Measurements from ENCODE around the gene RGS3. TPM values are rescaled to one million over a fixed set of nuclear protein-coding genes. Genes with fewer than 3 reads are reported as not detected.

The RGS3 gene
- polyA plus RNA-seq, 6 donors from 2014 or later, result 3.8 to 13.8 (median 5.8) TPM

GRCh38 chr9:113603773-113604172 is 140.2 kb downstream of the RGS3 start:
- DNase-seq, result no peak

GRCh38 chr9:113604393-113604792 is 140.9 kb downstream of the RGS3 start:
- no peak overlapping the region for H3K27ac Mint-ChIP-seq
- ATAC-seq (ENCODE audit: low read depth in 2 of 2), result no peak

More at GRCh38 chr9:113603773-113604172, 140.2 kb downstream of the RGS3 start:
- H3K4me1 Mint-ChIP-seq, result peaks cover 0 to 17% (median 5%) of the 10 kb centered on the region in 3 donors
- no peak for ATAC-seq (ENCODE audit: low read depth in 2 of 2)
- H3K4me3 Mint-ChIP-seq, result no peak overlapping the region
- no peaks in the 10 kb centered on the region for H3K9me3 Mint-ChIP-seq
- no peaks in the 10 kb centered on the region for H3K36me3 Mint-ChIP-seq
- peak overlapping the region in 1 of 6 donors; percentile 51 for H3K27ac Mint-ChIP-seq
- H3K27me3 Mint-ChIP-seq, result no peaks in the 10 kb centered on the region

GRCh38 chr9:113606510-113606909 is 143.0 kb downstream of the RGS3 start:
- Mint-ChIP-seq H3K27ac (no peak overlapping the region), H3K4me3 (no peak overlapping the region), H3K36me3 (no peaks in the 10 kb centered on the region), H3K27me3 (no peaks in the 10 kb centered on the region), H3K4me1 (peaks cover 0 to 13% (median 5%) of the 10 kb centered on the region in 3 donors), H3K9me3 (no peaks in the 10 kb centered on the region)
- DNase-seq (no peak), ATAC-seq (ENCODE audit: low read depth in 2 of 2) (no peak)

More at GRCh38 chr9:113604393-113604792, 140.9 kb downstream of the RGS3 start:
- no peaks in the 10 kb centered on the region for H3K27me3 Mint-ChIP-seq
- peaks cover 0 to 17% (median 5%) of the 10 kb centered on the region in 3 donors for H3K4me1 Mint-ChIP-seq
- no peak for DNase-seq
- H3K36me3 Mint-ChIP-seq, result no peaks in the 10 kb centered on the region
- H3K9me3 Mint-ChIP-seq, result no peaks in the 10 kb centered on the region
- no peak overlapping the region for H3K4me3 Mint-ChIP-seq

GRCh38 chr9:113608082-113608685 is 144.7 kb downstream of the RGS3 start:
- Mint-ChIP-seq H3K4me3 (no peak overlapping the region), H3K27me3 (peaks cover 0 to 6% (median 0%) of the 10 kb centered on the region in 3 donors), H3K4me1 (no peaks in the 10 kb centered on the region), H3K36me3 (no peaks in the 10 kb centered on the region), H3K9me3 (no peaks in the 10 kb centered on the region), H3K27ac (no peak overlapping the region)
- no peak for ATAC-seq (ENCODE audit: low read depth in 2 of 2)
- DNase-seq, result no peak

GRCh38 chr9:113609562-113610318 is 146.2 kb downstream of the RGS3 start:
- H3K9me3 Mint-ChIP-seq, result no peaks in the 10 kb centered on the region
- DNase-seq (no peak), ATAC-seq (ENCODE audit: low read depth in 2 of 2) (no peak)
- H3K27me3 Mint-ChIP-seq, result peaks cover 0 to 6% (median 0%) of the 10 kb centered on the region in 3 donors
- H3K4me1 Mint-ChIP-seq, result peaks cover 2 to 11% (median 8%) of the 10 kb centered on the region in 3 donors
- H3K36me3 Mint-ChIP-seq, result no peaks in the 10 kb centered on the region
- no peak overlapping the region for H3K27ac Mint-ChIP-seq
- no peak overlapping the region for H3K4me3 Mint-ChIP-seq

GRCh38 chr9:113611461-113612215 is 148.1 kb downstream of the RGS3 start:
- ATAC-seq (ENCODE audit: low read depth in 2 of 2) (no peak), DNase-seq (no peak)
- H3K4me3 Mint-ChIP-seq, result peak overlapping the region in 1 of 8 donors; percentile 57
- peaks cover 0 to 6% (median 0%) of the 10 kb centered on the region in 3 donors for H3K27me3 Mint-ChIP-seq
- peaks cover 17 to 22% (median 21%) of the 10 kb centered on the region in 3 donors for H3K4me1 Mint-ChIP-seq
- H3K36me3 Mint-ChIP-seq, result no peaks in the 10 kb centered on the region
- peak overlapping the region in 1 of 6 donors; percentile 22 for H3K27ac Mint-ChIP-seq
- no peaks in the 10 kb centered on the region for H3K9me3 Mint-ChIP-seq

- H3K27me3 Mint-ChIP-seq, result peaks cover 0 to 6% (median 0%) of the 10 kb centered on the region in 3 donors
- ATAC-seq (ENCODE audit: low read depth in 2 of 2), result no peak
- no peak overlapping the region for H3K27ac Mint-ChIP-seq
- DNase-seq, result no peak
- no peaks in the 10 kb centered on the region for H3K36me3 Mint-ChIP-seq
- H3K4me1 Mint-ChIP-seq, result peaks cover 20 to 28% (median 24%) of the 10 kb centered on the region in 3 donors
- no peak overlapping the region for H3K4me3 Mint-ChIP-seq
- no peaks in the 10 kb centered on the region for H3K9me3 Mint-ChIP-seq
These were observed 148.8 kb downstream of the RGS3 start for GRCh38 chr9:113612216-113612747.

- DNase-seq (no peak), ATAC-seq (ENCODE audit: low read depth in 2 of 2) (no peak)
- no peaks in the 10 kb centered on the region for H3K9me3 Mint-ChIP-seq
- H3K27me3 Mint-ChIP-seq, result peaks cover 0 to 6% (median 0%) of the 10 kb centered on the region in 3 donors
- H3K4me1 Mint-ChIP-seq, result peaks cover 24 to 33% (median 29%) of the 10 kb centered on the region in 3 donors
- no peak overlapping the region for H3K4me3 Mint-ChIP-seq
- no peak overlapping the region for H3K27ac Mint-ChIP-seq
- H3K36me3 Mint-ChIP-seq, result no peaks in the 10 kb centered on the region
These were observed 149.3 kb downstream of the RGS3 start for GRCh38 chr9:113612828-113613227.

GRCh38 chr9:113613815-113614413 is 150.4 kb downstream of the RGS3 start:
- H3K9me3 Mint-ChIP-seq, result no peaks in the 10 kb centered on the region
- DNase-seq (no peak), ATAC-seq (ENCODE audit: low read depth in 2 of 2) (no peak)
- peaks cover 32 to 43% (median 39%) of the 10 kb centered on the region in 3 donors for H3K4me1 Mint-ChIP-seq
- peaks cover 0 to 6% (median 0%) of the 10 kb centered on the region in 3 donors for H3K27me3 Mint-ChIP-seq
- peak overlapping the region in 1 of 8 donors; percentile 16 for H3K4me3 Mint-ChIP-seq
- peak overlapping the region in 3 of 6 donors; percentile 32 to 77 (median 54) for H3K27ac Mint-ChIP-seq
- no peaks in the 10 kb centered on the region for H3K36me3 Mint-ChIP-seq

- peak; percentile 86 to 90 for ATAC-seq (ENCODE audit: low read depth in 2 of 2)
- Mint-ChIP-seq H3K27me3 (peaks cover 0 to 6% (median 0%) of the 10 kb centered on the region in 3 donors), H3K36me3 (no peaks in the 10 kb centered on the region), H3K9me3 (no peaks in the 10 kb centered on the region), H3K27ac (peak overlapping the region; percentile 74 to 90 (median 86)), H3K4me1 (peaks cover 42 to 54% (median 50%) of the 10 kb centered on the region in 3 donors), H3K4me3 (peak overlapping the region; percentile 3 to 75 (median 34))
- DNase-seq, result peak; percentile 50
These were observed 151.5 kb downstream of the RGS3 start for GRCh38 chr9:113614843-113615648.

- ATAC-seq (ENCODE audit: low read depth in 2 of 2), result no peak
- H3K4me3 Mint-ChIP-seq, result peak overlapping the region in 1 of 8 donors; percentile 51
- H3K27me3 Mint-ChIP-seq, result peaks cover 0 to 6% (median 0%) of the 10 kb centered on the region in 3 donors
- DNase-seq, result no peak
- H3K4me1 Mint-ChIP-seq, result peaks cover 42 to 61% (median 51%) of the 10 kb centered on the region in 3 donors
- no peaks in the 10 kb centered on the region for H3K9me3 Mint-ChIP-seq
- H3K27ac Mint-ChIP-seq, result peak overlapping the region in 4 of 6 donors; percentile 19 to 90 (median 85)
- H3K36me3 Mint-ChIP-seq, result no peaks in the 10 kb centered on the region
These were observed 152.6 kb downstream of the RGS3 start for GRCh38 chr9:113616116-113616515.
